ENCODE data around the gene TEX26.

DNA sequence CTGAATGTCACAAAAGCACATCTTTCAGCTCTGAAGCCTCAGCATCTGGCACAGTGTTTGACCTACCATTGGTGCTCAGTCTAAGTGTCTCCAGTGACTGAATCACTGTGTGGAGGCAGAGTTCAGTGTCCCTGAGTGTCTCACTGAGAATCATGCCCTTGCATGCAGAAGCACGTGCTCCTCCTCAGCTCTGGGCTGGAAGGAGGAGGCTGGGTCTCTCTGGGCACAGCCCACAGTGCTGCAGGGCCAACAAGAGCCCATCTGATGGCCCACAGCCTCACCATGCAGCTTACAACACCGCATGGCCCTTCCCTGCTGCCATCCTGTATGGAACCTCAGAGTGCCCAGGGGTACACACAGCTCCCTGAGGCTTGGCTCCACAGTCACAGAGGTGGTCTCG is 86.1 kb downstream of the TEX26 start:
- TF ChIP-seq POLR2A (IDR thresholded peaks at IDR 0.05; ENCODE audit: low read depth, low read length) = no peak
- no peak for TF ChIP-seq RFX5 (IDR thresholded peaks at IDR 0.05; ENCODE audit: low read depth, low read length)
- TF ChIP-seq, protein P1, sequence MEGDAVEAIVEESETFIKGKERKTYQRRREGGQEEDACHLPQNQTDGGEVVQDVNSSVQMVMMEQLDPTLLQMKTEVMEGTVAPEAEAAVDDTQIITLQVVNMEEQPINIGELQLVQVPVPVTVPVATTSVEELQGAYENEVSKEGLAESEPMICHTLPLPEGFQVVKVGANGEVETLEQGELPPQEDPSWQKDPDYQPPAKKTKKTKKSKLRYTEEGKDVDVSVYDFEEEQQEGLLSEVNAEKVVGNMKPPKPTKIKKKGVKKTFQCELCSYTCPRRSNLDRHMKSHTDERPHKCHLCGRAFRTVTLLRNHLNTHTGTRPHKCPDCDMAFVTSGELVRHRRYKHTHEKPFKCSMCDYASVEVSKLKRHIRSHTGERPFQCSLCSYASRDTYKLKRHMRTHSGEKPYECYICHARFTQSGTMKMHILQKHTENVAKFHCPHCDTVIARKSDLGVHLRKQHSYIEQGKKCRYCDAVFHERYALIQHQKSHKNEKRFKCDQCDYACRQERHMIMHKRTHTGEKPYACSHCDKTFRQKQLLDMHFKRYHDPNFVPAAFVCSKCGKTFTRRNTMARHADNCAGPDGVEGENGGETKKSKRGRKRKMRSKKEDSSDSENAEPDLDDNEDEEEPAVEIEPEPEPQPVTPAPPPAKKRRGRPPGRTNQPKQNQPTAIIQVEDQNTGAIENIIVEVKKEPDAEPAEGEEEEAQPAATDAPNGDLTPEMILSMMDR (conservative IDR thresholded peaks at IDR 0.05; ENCODE audit: low read depth, low read length) = no peak
- no peak for TF ChIP-seq MXI1 (IDR thresholded peaks at IDR 0.05; ENCODE audit: borderline replicate concordance, low read depth, low read length)
- TF ChIP-seq CEBPB (IDR thresholded peaks at IDR 0.05; ENCODE audit: low read depth, low read length) = no peak
- no peak for TF ChIP-seq RAD21 (IDR thresholded peaks at IDR 0.05; ENCODE audit: low read length)
- TF ChIP-seq MAFK (IDR thresholded peaks at IDR 0.05; ENCODE audit: low read depth, low read length) = no peak
- no peak for TF ChIP-seq MAZ (IDR thresholded peaks at IDR 0.05; ENCODE audit: borderline replicate concordance, low read depth, low read length)
- TF ChIP-seq RCOR1 (IDR thresholded peaks at IDR 0.05; ENCODE audit: insufficient replicate concordance, low read length) = no peak
- TF ChIP-seq, protein P2, sequence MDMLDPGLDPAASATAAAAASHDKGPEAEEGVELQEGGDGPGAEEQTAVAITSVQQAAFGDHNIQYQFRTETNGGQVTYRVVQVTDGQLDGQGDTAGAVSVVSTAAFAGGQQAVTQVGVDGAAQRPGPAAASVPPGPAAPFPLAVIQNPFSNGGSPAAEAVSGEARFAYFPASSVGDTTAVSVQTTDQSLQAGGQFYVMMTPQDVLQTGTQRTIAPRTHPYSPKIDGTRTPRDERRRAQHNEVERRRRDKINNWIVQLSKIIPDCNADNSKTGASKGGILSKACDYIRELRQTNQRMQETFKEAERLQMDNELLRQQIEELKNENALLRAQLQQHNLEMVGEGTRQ (IDR thresholded peaks at IDR 0.05; ENCODE audit: low read depth, low read length) = no peak

Measured in IMR-90 (cell line).